HG02623 (cell line): Measurements from ENCODE around the gene OR2AG2.
"Not testable (repeated sequence)": the region's sequence is repeated elsewhere in the genome, so short reads cannot be mapped to it uniquely, and the experiment has no call there.

Experiments used
- ATAC-seq: cut with Tn5 transposase; IDR thresholded peaks from one replicate; pipeline ENCODE4 v1.9.1; 2021; ENCODE audit warnings: moderate library complexity; ENCODE audit not compliant: unreplicated experiment

Gene OR2AG2, protein sequence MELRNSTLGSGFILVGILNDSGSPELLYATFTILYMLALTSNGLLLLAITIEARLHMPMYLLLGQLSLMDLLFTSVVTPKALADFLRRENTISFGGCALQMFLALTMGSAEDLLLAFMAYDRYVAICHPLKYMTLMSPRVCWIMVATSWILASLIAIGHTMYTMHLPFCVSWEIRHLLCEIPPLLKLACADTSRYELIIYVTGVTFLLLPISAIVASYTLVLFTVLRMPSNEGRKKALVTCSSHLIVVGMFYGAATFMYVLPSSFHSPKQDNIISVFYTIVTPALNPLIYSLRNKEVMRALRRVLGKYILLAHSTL

DNA sequence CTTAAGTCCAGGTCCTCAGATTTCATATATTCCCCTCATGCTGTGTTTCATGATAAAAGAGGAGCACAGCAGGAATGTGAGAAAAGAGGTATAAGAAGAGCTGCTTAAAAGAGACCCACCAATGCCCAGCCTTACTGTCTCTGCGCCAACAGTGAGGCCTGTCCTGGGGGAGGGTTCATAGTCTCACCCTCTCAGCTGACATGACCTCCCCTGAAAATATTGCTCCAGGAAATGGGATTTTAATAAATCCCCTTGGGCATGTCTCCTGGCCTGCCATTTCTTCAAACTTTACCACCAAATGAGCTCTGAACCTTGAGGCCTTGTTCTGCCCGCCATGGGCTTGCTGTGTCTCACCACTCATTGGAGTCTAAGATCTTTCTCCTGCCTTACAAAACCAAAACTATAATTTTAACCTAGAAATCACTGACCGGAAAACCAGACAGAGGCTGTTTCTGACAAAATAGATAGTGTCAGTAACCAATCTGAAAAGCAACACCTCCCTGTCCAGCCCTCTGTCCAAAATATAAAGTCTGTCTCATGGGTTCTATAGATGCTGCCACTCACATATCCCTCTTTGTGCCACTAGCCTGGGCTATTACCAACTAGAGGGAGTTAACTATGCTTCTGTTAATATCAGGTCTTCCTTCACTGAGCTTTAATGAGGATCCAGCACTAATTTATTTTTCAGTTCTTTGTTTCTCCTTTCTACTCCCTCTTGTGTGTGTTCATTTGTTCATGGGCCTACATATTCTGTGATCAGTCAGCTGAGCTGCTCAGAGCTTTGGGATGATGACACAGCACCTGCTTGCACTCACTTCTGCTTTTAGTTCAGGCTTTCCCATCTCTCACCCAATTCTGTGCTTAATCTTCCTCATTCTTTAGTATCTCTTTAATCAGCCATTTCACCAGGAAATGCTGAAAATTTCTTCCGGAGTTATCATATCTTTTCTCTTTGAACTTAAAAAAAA, at the start of gene OR2AG2:
Gene OR2AG2 (minus strand): TSS at position 51 of the 968 bp plus-strand sequence. CDS start 3,019 bp downstream, outside the sequence.
- ATAC-seq: peak; percentile 87

DNA sequence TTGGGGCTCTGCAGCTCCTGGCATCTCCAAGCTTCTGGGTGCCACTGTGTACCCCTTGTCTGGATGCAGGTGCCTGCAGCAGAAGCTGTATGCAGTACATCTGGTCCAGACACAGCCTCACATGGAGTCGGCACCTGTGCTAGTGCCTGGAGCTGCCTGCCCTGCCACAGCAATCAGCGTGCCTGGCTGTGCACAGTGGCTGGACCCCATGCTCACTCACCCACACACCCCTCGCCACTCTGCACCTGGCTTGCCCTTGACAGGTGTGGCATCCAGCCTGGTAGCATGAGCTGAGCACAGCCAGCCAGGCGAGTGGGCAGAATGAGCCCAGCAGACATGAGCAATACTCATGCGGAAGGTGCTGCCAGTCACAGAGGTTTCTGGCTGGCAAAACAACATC, 47.2 kb upstream of the OR2AG2 start:
- ATAC-seq: no peak

DNA sequence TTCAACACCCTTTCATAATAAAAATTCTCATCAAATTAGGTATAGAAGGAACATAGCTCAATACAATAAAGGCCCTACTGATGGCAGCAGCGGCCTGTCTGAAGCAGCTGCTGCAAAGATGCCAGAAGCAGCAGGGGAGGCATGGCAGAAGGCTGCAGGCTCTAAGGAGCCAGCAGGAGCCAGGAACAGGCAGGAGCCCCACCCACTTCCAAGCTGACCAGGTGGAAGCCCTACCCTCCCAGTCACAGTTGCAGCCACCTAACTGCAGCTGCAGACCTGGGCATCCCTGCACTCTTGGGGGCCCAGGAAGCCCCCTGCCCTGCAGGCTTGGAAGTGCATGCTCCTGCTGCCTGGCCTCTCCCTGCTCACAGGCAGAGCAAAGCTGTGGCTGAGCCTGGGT, 45.9 kb upstream of the OR2AG2 start:
- no peak for ATAC-seq

DNA sequence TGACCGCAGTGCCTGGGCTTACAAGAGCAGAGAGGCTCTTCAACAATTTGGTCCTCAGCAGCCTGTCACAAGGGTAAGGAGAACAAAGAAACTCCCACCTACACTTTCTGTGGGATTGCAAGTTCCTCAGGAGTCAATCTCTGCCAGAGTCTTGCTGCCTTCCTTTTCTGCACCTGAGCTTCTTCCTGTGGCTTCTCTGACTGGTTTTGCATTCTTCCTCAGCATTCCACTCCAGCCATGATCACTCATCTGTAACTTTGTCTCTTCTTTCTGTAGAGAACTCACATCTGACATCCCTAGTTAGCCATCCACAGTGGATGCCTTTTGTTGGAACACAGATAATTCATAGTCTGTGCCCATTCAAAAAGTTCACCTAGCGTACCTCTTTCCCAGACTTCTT, 41.9 kb upstream of the OR2AG2 start:
- no peak for ATAC-seq

DNA sequence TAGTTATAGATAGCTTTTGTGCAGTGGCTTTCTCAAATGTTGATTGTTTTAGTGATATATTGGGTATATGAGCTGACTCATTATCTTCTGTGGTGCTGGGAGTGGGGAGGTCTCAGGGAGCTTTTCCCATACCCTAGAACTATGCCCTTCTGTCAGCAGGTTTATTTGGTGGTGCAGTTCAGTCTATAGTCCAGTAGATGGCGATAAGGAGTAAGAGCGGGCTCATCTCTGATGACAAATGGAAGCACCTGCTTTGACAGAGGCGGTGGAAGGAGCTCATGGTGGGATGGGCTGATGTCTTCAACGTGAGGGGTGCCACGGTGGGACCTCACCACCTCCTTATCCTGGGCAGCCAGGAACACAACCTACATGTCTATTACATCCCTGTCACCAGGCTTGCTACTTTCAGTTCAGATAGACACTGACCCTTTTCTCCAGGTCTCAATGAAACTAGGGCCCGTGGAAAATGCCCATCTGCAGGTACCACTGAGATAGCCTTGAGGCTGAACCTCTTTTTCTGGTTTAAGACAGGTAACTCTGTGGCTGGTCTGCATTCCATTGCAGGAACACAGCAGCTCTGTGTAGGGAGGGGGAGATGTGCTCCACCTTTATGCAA, 40.7 kb upstream of the OR2AG2 start:
- ATAC-seq: peak; percentile 87

DNA sequence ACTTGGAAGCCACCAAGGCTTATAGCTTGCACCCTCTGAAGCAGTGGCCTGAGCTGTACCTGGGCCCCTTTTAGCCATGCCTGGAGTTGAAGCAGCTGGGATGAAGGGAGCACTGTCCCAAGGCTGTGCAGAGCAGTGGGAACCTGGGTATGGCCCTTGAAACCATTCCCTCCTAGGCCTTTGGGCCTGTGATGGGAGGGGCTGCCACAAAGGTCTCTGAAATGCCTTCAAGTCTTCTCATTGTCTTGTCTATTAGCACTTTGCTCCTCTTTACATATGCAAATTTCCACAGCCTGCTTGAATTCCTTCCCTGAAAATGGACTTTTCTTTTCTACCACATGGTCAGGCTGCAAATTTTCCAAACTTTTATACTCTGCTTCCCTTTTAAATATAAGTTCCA, 29.3 kb upstream of the OR2AG2 start:
- ATAC-seq: not testable (repeated sequence)

DNA sequence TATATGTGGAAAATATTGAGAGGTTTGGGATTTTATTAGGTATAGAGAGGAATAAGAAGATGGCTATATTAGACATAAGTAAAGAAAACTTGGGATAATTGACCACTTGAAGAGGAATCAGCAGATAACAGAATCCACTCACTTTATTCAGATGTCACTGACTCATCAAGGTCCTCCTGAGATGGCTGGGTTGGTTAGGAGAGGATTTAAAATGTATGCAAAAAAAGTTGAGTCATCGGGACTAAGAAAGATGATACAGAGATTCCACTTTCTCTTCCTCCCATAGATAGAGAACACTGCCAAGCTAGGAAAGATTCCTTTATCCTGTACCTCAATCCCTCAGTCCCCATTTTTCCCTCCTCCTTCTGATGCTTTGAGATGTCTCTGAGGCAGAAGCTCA, 27.6 kb upstream of the OR2AG2 start, which contains the start of gene OR6A2:
Gene OR6A2 (minus strand): TSS at position 288 of the 400 bp plus-strand sequence. CDS start 3,981 bp downstream, outside the sequence.
- no peak for ATAC-seq

DNA sequence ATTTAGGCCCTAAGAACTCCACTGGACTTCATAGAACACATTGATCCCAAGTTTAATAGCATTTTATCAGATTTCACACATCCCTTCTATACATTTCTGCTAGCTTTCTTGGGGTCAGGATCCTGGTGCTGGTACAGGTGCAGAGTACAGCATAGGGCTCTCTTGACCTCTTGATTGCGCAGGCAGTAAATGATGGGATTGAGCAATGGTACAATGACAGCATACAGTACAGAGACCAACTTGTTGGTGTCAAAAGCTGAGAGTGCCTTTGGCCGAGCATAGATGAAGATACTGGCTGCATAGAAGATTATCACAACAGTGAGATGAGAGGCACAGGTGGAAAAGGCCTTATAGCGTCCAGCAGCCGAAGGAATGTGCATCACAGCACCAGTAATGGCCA, 22.9 kb upstream of the OR2AG2 start:
- no peak for ATAC-seq

DNA sequence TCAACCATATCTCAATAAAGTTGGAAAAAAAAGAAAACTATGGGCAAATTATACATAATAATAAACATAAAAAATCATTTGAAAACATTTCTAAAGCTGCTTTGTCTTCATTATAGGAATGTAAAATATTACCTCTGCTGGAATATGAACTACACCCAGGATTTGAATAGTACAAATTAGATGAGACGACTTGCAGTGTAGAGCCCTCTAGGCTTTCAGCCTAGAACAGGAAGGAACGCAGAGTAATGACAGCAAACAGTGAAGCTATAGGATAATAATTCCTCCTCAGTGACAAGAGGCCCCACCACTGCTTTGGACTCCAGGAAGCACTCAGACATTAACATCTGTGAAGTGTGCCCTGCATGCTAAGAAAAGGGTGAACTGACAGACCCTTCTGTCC, 18.8 kb upstream of the OR2AG2 start:
- no peak for ATAC-seq

DNA sequence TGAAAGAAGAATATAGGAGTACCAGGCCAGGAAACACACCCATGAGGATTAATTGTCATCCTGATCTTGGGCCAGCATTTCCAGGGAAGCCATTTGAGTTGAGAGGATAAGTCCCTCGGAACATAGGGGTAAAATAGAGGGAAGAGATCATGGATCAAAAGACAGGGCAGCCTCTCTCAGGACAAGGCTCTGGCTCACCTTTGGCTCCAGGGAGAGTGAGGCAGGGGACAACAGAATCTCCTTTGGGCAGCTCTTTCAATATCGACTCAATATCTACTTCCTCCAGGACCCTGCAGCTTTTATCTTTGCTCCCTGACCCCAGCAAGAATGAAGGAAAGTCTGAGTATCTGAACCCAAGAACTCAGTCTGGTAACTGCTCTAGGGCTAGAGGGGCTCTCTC, 10.9 kb upstream of the OR2AG2 start, which contains the start of gene OR2AG1:
Gene OR2AG1 (plus strand): TSS at position 301 of the 400 bp plus-strand sequence. CDS start 2,018 bp downstream, outside the sequence.
- ATAC-seq: no peak

DNA sequence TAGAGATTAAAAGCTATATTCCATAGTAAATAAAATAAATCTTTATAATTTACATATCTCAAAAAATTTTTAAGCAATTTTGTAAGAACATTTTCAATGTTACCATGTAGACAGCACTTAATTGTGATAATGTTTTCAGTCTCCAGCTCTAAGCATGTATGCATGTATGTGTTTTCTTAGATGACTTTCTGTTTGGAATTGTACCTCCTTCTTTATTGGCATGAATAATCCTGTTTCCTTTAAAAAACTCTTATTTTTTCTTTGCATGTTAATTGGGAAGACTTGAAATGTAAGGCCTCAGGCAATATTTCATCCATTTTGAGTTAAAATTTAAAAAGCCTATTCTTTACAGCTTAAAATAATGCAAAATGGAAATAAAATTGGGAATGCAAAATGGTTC, 9.1 kb upstream of the OR2AG2 start:
- ATAC-seq: no peak

DNA sequence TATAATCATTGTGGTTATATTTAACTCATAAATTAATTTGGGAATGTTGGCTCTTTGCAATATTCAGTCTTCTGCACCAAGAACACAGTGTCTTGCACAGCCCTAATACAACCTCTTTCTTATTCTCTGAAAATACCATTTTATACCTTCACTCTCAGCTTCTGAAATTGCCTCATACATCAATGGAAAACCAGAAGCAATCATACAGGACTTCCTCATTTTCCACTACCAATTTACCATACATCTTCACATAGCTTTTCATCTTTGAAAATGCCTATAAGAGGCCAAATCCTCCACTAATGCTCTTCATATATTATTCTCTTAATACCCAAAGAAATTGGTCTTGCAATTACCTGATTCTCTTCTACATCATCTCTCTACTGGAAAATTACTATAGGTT, 6.7 kb upstream of the OR2AG2 start:
- ATAC-seq: no peak

DNA sequence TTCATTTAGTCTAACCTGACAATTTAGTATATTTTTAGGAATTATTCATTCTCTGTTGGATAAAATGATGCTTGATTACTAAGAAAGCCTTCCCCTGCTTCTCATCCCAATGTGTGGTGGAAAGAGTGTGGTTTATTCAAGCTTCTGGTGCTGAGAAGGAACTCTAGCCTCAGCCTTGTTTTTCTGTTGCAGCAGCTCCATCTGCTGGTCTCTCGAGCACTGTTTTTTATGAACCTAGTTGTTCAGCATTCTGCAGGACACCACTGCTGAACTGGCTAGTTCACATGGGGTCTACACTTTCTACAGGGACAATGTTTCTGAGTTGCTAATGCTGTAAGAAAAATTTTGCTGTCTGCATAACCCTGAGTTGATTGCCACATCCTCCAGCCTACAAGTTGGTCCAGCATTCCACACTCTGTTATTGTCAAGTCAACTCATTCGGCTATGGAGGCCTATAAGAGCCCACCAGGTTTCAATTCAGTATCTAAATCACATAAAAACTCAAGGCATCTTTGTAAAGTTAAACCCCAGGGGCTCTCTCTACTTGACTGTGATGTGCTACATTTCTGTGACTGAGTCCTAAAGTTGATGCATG, 14.3 kb downstream of the OR2AG2 start:
- ATAC-seq: peak; percentile 64

DNA sequence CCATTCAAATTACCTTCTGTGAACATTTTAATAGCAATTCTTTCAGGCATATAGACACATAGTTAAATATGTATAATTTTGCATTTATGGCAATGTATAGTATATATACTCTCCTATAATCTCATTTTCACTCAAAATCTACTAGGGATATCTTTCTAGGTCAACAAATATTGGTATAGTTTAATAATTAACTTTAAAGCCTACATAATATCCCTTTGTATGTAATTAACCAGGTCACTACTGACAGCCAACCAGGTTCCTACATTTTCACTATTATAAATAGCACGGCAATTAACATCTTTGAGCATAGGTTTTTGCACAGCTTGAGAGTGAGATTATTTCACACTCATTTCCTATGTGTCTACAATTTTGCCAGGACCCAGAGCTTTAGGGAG, 15.8 kb downstream of the OR2AG2 start:
- no peak for ATAC-seq

DNA sequence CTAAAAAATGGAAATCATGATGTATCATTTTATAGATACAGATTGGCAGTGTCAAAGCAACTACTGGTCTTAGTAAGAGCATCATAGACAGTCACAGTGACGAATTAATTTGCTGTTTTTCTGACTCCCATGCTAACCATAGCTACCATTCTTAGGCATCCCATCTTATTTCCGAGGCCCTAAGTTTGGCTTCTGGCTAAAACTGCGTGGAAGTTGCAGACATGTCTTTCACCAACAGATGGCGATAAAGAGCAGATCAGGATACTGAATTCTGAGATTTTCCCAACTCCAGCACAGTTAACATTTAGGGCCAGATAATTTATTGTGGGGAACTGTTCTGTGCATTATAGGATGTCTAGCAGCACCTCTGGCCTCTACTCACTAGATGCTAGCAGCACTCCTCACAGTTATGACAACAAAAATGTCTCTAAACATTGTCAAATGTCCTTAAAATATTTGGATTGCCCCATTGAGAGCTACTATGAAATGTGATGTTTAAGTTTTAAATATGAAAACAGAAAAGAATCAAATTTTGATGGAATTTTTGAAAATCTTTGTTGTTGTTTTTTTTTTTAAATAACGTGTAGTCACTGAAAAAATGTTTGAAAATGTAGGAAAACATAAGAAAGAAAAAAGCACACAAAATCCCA, 16.3 kb downstream of the OR2AG2 start:
- no peak for ATAC-seq

DNA sequence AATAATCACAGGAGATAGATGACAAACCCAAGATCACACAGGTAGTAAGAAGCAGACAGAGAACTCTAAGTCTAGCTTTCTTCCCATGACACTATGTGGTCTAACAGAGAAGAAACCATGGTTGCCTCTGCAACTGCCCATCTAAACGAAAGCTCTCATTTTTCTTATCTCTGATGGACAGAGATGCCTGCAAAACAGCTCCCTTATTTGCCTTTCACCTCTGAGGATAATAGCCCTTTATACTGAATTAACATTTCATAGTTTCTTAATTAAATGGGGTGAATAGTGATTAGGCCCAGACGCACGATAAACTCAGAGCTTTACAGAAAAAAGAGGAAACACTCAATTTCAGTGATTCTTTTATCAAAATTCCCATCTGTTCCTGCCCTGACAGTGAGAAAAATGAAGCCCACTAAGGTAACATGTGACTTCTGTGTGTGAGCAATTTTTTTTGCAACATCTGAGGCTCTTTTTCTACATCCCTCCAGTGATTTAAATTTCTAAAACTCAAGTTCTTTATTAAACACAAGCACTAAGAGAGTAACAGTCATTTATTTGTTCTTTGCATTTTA, 24.6 kb downstream of the OR2AG2 start:
- ATAC-seq: no peak

DNA sequence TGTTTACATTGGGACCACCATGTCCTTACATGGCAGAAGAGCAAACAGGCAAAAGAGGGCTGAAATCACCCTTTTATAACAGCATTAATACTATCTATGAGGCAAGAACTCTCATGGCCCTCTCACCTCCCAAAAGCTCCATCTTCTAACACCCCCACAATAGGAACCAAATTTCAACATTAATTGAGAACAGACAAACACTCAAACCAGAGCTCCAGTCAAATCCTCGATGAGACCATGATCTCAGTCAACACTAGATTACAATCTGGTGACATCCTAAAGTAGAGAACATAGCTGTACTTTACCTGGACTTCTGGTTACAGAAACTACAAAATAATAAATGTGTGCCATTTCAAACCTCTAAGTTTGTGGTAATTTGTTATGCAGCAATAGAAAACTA, 25.1 kb downstream of the OR2AG2 start:
- ATAC-seq: no peak

DNA sequence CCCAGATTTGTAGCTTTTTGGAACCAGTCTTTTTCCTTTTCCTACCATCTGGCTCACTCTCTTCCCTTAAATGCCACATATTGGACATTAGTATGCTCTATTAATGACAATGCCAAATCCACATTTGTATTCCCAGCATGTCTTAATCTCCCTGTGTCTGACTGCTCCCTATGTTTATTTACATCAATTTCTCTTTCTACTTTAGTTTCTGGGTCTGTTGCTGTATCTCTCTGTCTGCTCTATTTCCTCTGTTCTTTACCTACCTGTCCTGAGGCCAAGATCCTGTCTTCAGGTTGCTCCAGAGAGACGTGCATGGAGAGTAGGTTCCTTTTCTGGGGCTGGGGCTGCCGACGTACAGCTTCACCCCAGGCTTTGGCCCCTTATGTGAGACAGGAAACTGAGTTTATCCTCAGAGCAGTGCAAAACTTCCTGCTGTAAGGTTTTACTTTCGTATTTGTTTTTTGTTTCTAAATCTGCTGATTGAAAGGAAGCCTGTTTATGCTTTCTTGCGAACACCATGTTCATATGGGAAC, 25.6 kb downstream of the OR2AG2 start:
- ATAC-seq: peak; percentile 60

DNA sequence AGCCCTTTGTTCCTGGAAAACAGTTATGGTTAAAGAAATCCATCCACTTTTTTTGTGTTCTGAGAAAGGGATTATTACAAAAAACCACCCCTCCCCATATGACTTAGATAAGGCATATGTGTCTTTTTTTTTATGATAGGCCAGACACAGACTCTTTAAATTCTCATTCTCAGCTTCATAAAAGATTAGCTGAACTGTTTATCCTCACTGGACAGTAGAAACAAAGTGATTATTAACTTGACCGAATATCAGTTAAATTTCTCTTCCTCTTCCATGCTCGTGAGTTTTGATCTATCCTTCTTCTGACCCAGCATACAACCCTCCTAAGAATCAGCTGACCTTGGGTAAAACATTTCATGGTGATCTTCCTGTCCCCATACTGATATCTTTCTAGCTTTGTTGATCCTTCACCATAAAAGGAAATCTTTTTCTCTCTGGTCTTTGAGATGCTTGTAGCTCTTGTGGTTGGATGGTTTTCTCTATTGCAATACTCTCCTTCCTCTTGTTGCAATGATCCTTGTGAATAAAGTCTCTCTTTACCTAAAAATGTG, 26.2 kb downstream of the OR2AG2 start:
- peak; percentile 53 for ATAC-seq
